ENCODE measurements around the gene XPNPEP2. TPM values are rescaled to one million over a fixed set of nuclear protein-coding genes. Genes with fewer than 3 reads are reported as not detected.

The XPNPEP2 gene
- total RNA-seq, 1 experiment from 2014 or later, result not detected

DNA sequence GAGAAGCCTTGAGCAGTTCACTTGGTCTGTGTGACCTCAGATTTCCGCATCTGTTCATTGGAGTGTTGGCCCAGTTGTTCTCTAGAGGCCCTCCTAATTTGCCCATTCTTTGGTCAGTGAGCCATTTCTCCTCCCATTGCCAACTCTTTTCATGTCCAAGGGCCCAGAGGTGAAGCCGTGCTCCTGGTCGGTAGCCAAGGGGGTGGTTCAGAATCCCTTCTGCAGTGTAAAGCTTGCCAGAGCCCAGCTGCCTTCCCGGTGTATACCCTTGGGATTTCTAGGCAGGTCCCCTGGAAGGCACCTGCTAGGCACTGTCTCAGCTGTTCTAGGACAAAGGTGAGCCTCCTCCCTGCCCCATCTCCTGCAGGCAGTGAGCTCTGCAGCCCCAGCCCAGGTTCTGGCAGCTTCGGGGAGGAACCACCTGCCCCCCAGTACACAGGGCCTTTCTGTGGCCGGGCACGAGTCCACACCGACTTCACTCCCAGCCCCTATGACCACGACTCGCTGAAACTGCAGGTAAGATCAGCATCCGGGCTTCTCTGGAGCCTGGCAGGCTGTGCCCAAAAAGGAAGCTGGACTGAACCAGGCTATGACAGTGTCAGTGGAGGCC is 53.3 kb downstream of the XPNPEP2 start:
- Histone ChIP-seq H3K27me3 (ENCODE audit: control insufficient read depth, insufficient read depth, low read length) (no peaks in the 10 kb centered on the region), H3K36me3 (ENCODE audit: control insufficient read depth, insufficient read depth, low read length) (no peaks in the 10 kb centered on the region), H3K4me1 (ENCODE audit: control insufficient read depth, insufficient read depth, low read length) (no peaks in the 10 kb centered on the region), H3K27ac (ENCODE audit: low read length) (no peak overlapping the region), H3K4me3 (ENCODE audit: low read depth in 2 of 2, low read length in 2 of 2) (no peak overlapping the region), H3K9me3 (ENCODE audit: control insufficient read depth, insufficient read depth, low read depth, low read length) (no peaks in the 10 kb centered on the region)
- CTCF ChIA-PET, result no interaction called here
- BruUV-seq (replicated peaks), result no TSS peak
- in situ Hi-C loops (cut with HindIII; ENCODE audit: low pct_unique_long_range_greater_than_20kb, low sequenced_read_pairs) (no loop called here), intact Hi-C loops (cut with micrococcal nuclease; ENCODE audit: unreplicated experiment) (no loop called here)
- TF ChIP-seq CTCF (IDR thresholded peaks at IDR 0.05) (no peak), TCF7L2 (IDR thresholded peaks at IDR 0.05; ENCODE audit: low read depth, low read length) (no peak), POLR2AphosphoS5 (IDR thresholded peaks at IDR 0.05; ENCODE audit: low read depth, low read length) (no peak), REST (IDR thresholded peaks at IDR 0.05; ENCODE audit: insufficient read depth in 1 of 2, low read depth in 2 of 2, low read length in 1 of 2) (no peak)
- POLR2A ChIA-PET, result no interaction called here
- DNase-seq (ENCODE audit: low read depth, low spot score) (no peak), ATAC-seq (no peak)

DNA sequence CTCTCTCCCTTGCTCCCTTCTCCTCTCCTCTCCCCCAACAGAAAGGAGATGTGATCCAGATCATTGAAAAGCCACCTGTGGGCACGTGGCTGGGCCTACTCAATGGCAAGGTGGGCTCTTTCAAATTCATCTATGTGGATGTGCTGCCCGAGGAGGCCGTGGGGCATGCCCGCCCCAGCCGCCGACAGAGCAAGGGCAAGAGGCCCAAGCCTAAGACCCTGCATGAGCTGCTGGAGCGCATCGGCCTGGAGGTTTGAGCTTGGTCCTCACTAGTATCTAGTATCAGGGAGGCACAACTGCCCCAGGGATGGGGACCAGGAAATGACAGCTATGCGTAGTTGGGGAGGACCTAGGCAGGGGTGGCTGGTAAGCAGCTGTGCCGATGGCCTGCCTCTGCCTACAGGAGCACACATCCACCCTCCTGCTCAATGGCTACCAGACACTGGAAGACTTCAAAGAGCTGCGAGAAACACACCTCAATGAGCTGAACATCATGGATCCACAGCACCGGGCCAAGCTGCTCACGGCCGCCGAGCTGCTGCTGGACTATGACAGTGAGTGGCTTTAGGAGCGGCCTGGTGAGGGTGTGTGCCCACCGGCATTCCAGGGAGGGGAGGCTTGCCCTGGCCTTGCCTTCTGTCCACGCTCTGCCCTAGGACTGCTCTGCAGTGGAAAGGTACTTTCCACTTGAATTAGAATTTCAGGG is 54.0 kb downstream of the XPNPEP2 start:
- BruUV-seq (replicated peaks), result no TSS peak
- in situ Hi-C loops (cut with HindIII; ENCODE audit: low pct_unique_long_range_greater_than_20kb, low sequenced_read_pairs) (no loop called here), intact Hi-C loops (cut with micrococcal nuclease; ENCODE audit: unreplicated experiment) (no loop called here)
- no peak for DNase-seq (ENCODE audit: low read depth, low spot score)
- ATAC-seq, result no peak
- H3K4me3 ChIP-seq (ENCODE audit: low read depth in 2 of 2, low read length in 2 of 2), result no peak overlapping the region
- no peak for TF ChIP-seq REST (IDR thresholded peaks at IDR 0.05; ENCODE audit: insufficient read depth in 1 of 2, low read depth in 2 of 2, low read length in 1 of 2)
- TF ChIP-seq SIN3A (IDR thresholded peaks at IDR 0.05; ENCODE audit: borderline replicate concordance, insufficient read depth, low read depth, low read length), result no peak
- TF ChIP-seq POLR2AphosphoS5 (IDR thresholded peaks at IDR 0.05; ENCODE audit: low read depth, low read length), result no peak
- TF ChIP-seq CTCF (IDR thresholded peaks at IDR 0.05), result no peak
- no peak for TF ChIP-seq TCF7L2 (IDR thresholded peaks at IDR 0.05; ENCODE audit: low read depth, low read length)
- no peaks in the 10 kb centered on the region for H3K4me1 ChIP-seq (ENCODE audit: control insufficient read depth, insufficient read depth, low read length)
- H3K27ac ChIP-seq (ENCODE audit: low read length), result no peak overlapping the region
- no peaks in the 10 kb centered on the region for H3K36me3 ChIP-seq (ENCODE audit: control insufficient read depth, insufficient read depth, low read length)
- ChIA-PET POLR2A (no interaction called here), CTCF (no interaction called here)
- H3K27me3 ChIP-seq (ENCODE audit: control insufficient read depth, insufficient read depth, low read length), result no peaks in the 10 kb centered on the region
- H3K9me3 ChIP-seq (ENCODE audit: control insufficient read depth, insufficient read depth, low read depth, low read length), result no peaks in the 10 kb centered on the region
